NCI-H146 (cell line): ENCODE results near the gene IRS2.

Source experiments
- DNase-seq: peaks from one replicate; lab custom pipeline; 2025; lab: John Stamatoyannopoulos, UW

Gene IRS2

GRCh38 chr13:109706015-109706715 is 80.2 kb downstream of the IRS2 start:
- no peak for DNase-seq

GRCh38 chr13:109704771-109705635 is 81.4 kb downstream of the IRS2 start:
- peak; percentile 94 for DNase-seq

- no peak for DNase-seq
Measured at GRCh38 chr13:109703250-109703649, 83.1 kb downstream of the IRS2 start.
